ENCODE measurements around the gene ACKR1. TPM values are rescaled to one million over a fixed set of nuclear protein-coding genes. Genes with fewer than 3 reads are reported as not detected.

Gene ACKR1
- total and polyA plus RNA-seq, 2 of the 13 experiments (the other 11 are each of a cell fraction or from before 2014, with no cell fraction given), result not detected

- TF ChIP-seq KAT8 (CRISPR knock-in tag; IDR thresholded peaks at IDR 0.05), result peak; percentile 83
- TF ChIP-seq ZNF124 (CRISPR knock-in tag; IDR thresholded peaks at IDR 0.05), result peak; percentile 98
- no peak for TF ChIP-seq ZBTB34 (CRISPR knock-in tag; IDR thresholded peaks at IDR 0.05)
- TF ChIP-seq ZNF639 (CRISPR knock-in tag; conservative IDR thresholded peaks at IDR 0.05), result peak; percentile 81; the same call in 1 of the 2 replicates
- TF ChIP-seq NR2C2 (CRISPR knock-in tag; IDR thresholded peaks at IDR 0.05; ENCODE audit: borderline replicate concordance), result no peak
- TF ChIP-seq CC2D1A (CRISPR knock-in tag; IDR thresholded peaks at IDR 0.05), result no peak
- peak; percentile 82; the same call in 1 of the 2 replicates for TF ChIP-seq ZSCAN25 (CRISPR knock-in tag; IDR thresholded peaks at IDR 0.05)
- no peak for TF ChIP-seq MAFK (conservative IDR thresholded peaks at IDR 0.05 in 1 of 2, IDR thresholded peaks at IDR 0.05 in 1 of 2; ENCODE audit: low read length in 2 of 2)
- TF ChIP-seq FOSL1 (CRISPR knock-in tag; IDR thresholded peaks at IDR 0.05; ENCODE audit: borderline replicate concordance), result peak; percentile 82
- no peak for TF ChIP-seq ZNF136 (CRISPR knock-in tag; IDR thresholded peaks at IDR 0.05; ENCODE audit: low read depth)
- TF ChIP-seq ZFAT (CRISPR knock-in tag; conservative IDR thresholded peaks at IDR 0.05), result peak; percentile 91
- no peak; the same call in 1 of the 2 replicates for TF ChIP-seq EED (CRISPR knock-in tag; IDR thresholded peaks at IDR 0.05)
- peak; percentile 91; the same call in 1 of the 2 replicates for TF ChIP-seq ZNF367 (CRISPR knock-in tag; IDR thresholded peaks at IDR 0.05; ENCODE audit: borderline replicate concordance)
- TF ChIP-seq, protein P1, sequence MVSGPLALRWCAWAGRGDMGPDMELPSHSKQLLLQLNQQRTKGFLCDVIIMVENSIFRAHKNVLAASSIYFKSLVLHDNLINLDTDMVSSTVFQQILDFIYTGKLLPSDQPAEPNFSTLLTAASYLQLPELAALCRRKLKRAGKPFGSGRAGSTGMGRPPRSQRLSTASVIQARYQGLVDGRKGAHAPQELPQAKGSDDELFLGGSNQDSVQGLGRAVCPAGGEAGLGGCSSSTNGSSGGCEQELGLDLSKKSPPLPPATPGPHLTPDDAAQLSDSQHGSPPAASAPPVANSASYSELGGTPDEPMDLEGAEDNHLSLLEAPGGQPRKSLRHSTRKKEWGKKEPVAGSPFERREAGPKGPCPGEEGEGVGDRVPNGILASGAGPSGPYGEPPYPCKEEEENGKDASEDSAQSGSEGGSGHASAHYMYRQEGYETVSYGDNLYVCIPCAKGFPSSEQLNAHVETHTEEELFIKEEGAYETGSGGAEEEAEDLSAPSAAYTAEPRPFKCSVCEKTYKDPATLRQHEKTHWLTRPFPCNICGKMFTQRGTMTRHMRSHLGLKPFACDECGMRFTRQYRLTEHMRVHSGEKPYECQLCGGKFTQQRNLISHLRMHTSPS (CRISPR knock-in tag; IDR thresholded peaks at IDR 0.05; ENCODE audit: low read depth), result no peak
- no peak for TF ChIP-seq MAFF (IDR thresholded peaks at IDR 0.05; ENCODE audit: low read depth, low read length)
- 0 out of 2 replicates have a peak, but pooled peaks have one; percentile 52 for TF ChIP-seq ZNF776 (CRISPR knock-in tag; IDR thresholded peaks at IDR 0.05)
- TF ChIP-seq AGO1 (IDR thresholded peaks at IDR 0.05; ENCODE audit: low read depth, low read length, poor library complexity, severe bottlenecking), result no peak
- TF ChIP-seq ZNF230 (CRISPR knock-in tag; IDR thresholded peaks at IDR 0.05), result peak; percentile 61; the same call in 1 of the 2 replicates
- no peak for TF ChIP-seq NFE2L1 (CRISPR knock-in tag; IDR thresholded peaks at IDR 0.05; ENCODE audit: borderline replicate concordance)
- no peak for TF ChIP-seq TARDBP (CRISPR knock-in tag; IDR thresholded peaks at IDR 0.05)
- TF ChIP-seq, protein P2, sequence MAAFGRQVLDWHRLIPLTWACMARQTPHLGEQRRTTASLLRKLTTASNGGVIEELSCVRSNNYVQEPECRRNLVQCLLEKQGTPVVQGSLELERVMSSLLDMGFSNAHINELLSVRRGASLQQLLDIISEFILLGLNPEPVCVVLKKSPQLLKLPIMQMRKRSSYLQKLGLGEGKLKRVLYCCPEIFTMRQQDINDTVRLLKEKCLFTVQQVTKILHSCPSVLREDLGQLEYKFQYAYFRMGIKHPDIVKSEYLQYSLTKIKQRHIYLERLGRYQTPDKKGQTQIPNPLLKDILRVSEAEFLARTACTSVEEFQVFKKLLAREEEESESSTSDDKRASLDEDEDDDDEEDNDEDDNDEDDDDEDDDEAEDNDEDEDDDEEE (CRISPR knock-in tag; IDR thresholded peaks at IDR 0.05), result peak; percentile 93
- TF ChIP-seq ZNF652 (CRISPR knock-in tag; IDR thresholded peaks at IDR 0.05; ENCODE audit: borderline replicate concordance, low read depth), result peak; percentile 52
- peak; percentile 96 for TF ChIP-seq TFE3 (CRISPR knock-in tag; IDR thresholded peaks at IDR 0.05)
- no peak for TF ChIP-seq IKZF1 (IDR thresholded peaks at IDR 0.05)
- TF ChIP-seq CEBPG (CRISPR knock-in tag; IDR thresholded peaks at IDR 0.05), result peak; percentile 46
Measured at GRCh38 chr1:159177272-159177907, 27.3 kb upstream of the ACKR1 start (continued).

Measured in HepG2 (cell line).